ENCODE results near the gene MED25. TPM values are rescaled to one million over a fixed set of nuclear protein-coding genes. Genes with fewer than 3 reads are reported as not detected.

MED25 gene
- total RNA-seq, 1 donor from 2014 or later: 42.2 TPM

- no peak for DNase-seq (ENCODE audit: low spot score)
Observed at GRCh38 chr19:49844138-49845095, 26.3 kb downstream of the MED25 start.

DNA sequence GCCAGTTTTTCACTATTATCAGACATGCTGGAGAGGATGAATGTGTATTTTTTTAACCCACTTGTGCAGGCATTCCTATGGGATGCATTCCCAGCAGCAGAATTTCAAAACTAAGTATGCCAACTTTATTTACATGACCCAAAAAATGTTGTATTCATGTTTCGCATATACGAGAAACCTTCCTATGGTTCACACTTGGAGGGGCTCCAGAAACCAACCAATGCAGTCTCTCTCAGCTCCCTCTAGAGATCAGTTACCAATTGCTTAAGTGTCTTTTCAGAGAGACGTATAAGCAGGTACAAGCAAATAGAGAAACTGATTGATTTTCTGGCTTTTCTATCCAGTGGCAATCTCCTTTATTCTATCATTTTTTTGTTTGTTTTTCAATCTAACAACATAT, 27.3 kb downstream of the MED25 start:
- no peak for DNase-seq (ENCODE audit: low spot score)

GRCh38 chr19:49846408-49846807, 28.3 kb downstream of the MED25 start:
- DNase-seq (ENCODE audit: low spot score): no peak

DNA sequence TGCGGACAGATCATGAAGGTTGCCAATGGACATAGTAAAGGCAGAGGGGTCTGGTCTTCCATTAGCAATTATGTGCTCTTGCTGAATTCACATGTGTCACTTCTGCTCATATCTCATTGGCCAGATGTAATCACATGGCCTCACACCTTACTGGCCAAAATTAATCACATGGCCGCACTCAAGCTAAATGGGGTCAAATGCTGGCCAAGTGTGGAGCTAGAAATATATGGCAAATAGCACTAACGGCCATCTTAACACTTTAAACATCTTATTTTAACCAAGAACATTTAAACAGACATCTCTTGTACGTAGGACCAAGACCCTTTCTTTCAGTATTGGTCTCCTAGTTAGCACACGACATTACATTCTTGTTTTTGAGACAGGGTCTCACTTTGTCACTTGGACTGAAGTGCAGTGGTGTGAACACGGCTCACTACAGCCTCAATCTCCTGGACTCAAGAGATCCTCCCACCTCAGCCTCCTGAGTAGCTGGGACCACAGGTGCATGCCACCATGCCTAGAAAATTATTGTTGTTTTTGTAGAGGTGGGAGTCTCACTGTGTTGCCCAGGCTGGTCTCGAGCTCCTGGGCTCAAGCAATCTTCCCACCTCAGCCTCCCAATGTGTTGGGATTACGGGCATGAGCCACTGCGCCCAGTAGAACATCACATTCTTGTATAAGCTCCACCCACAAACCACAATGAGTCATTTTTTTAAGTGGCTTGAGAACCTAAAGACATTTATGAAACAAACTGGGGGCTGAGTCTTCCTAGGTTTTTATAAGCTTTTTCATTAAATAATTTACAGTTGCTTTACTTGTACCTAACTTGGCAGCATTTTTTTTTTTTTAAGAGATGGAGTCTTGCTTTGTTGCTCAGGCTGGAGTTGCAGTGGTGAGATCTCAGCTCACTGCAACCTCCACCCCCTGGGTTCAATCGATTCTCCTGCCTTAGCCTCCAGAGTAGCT, 29.9 kb downstream of the MED25 start:
- DNase-seq (ENCODE audit: low spot score): no peak

- DNase-seq (ENCODE audit: low spot score): no peak
Observed at GRCh38 chr19:49848938-49849337, 30.8 kb downstream of the MED25 start.

DNA sequence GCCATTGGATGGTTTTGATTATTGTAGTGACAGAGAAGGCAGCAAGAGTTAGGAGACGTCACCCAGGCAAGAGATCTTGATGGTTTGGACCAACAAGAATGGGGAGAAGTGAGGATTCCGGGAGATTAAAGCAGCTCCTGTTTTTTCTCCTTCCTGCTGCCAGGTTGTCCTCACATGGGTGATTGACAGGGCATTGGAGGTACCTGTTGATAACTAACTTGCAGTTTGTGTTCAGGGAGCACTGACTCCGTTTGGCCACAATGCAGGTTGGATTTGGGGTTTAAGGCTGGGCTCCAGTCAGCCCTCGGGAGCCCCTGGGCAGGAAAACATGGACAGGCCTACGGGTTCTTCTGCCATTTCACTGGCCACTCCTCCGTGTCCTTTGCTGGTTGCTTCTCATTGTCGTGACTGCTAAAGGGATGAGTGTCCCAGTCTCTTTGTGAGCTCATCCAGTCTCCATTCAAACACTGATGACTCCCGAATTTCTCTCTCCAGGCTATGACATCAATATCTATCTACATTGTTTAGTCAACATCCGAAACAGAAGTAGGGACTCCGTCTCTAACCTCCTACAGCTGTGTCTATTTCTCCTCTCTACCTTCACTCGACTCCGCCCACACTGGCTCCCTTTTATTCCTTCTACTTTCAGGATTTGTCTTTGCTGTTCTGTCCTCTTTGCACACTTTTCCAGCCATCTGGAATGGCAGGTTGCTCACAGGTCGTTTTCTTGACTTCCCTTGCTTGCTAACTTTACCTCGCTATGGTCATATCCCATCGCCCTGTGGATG, 31.5 kb downstream of the MED25 start:
- DNase-seq (ENCODE audit: low spot score): no peak

DNA sequence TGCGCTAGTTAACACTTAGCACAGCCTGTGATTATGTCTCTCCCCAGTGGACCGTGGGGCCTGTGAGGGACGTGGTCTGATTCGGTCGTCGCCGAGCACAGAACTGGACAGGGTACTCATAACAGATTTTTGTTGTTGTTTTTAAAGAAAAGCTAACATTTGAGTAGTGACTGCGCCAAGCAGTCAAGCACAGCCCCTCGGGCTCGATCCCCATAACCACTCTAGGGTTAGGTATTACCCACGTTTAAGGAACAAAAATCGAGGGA, 32.1 kb downstream of the MED25 start:
- DNase-seq (ENCODE audit: low spot score): no peak

DNA sequence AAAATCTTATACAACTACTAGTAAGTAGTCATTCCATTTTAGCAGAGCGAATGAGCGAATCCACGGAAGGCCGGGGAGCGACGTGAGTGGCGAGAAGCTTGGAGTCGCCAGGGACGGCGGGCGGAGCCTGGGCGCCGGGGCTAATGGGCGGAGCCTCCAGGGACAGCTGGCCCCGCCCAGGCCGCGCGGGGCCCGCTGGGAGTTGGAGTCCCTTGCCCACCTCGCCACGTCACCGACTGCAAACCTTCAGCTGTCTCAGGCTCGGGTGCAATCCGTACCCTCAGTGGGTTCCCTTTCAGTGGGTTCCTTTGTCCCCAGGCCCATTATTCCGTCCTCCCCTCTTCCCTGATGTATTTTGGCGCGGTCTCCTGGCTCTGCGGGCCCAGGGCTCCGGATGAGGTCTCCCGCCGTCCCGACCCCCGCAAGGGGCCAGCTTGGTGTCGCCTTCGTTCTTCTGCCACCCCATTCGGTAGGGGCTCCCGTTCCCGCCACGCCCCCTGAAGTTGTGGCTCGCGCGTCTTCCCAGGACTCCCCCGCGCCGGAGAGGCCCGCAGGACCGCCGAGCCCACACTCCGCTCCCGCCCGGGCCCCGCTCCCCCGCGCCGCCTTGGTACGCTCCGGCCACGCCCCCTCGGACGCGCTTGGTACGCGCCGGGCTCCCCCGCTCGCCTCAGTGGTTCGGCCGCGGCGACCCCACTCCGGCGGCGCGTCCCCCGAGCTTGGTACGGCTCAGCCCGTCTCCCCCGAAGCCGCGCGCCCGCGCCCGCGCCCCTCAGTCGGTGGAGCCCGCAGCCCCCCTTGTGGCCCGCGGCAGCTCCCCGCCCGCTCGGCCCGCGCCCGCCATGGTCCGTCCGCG, 32.6 kb downstream of the MED25 start, which contains the start of gene PTOV1:
Gene PTOV1 (plus strand): TSS at position 673 of the 856 bp plus-strand sequence.
- peak; percentile 90 for DNase-seq (ENCODE audit: low spot score)

GRCh38 chr19:49851456-49852259, 33.6 kb downstream of the MED25 start:
- peak; percentile 60 for DNase-seq (ENCODE audit: low spot score)

DNA sequence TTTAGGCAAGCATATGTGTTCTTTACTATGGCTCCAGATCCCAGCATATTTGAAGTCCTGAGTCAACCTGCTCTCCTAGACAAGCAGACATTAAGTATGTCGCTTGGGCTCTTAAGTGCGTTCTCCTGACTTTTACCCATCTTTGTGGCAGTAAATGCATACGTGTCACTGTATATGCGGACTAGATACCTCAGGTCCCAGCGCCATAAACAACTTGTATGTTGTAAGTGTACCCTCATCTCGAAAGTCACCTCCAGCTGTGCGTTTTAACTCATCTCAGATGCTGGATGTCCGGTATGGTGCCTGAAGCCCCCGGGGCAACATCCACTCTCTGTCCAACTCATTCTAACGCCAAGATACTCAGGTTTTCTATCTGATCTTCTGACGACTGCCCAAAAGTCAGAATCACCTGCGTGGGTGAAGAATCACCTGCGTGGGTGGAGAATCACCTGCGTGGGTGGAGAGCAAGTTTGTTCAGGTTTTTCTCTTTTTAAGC, 34.6 kb downstream of the MED25 start:
- DNase-seq (ENCODE audit: low spot score): no peak

- no peak for DNase-seq (ENCODE audit: low spot score)
Observed at GRCh38 chr19:49853852-49854377, 35.8 kb downstream of the MED25 start.

DNA sequence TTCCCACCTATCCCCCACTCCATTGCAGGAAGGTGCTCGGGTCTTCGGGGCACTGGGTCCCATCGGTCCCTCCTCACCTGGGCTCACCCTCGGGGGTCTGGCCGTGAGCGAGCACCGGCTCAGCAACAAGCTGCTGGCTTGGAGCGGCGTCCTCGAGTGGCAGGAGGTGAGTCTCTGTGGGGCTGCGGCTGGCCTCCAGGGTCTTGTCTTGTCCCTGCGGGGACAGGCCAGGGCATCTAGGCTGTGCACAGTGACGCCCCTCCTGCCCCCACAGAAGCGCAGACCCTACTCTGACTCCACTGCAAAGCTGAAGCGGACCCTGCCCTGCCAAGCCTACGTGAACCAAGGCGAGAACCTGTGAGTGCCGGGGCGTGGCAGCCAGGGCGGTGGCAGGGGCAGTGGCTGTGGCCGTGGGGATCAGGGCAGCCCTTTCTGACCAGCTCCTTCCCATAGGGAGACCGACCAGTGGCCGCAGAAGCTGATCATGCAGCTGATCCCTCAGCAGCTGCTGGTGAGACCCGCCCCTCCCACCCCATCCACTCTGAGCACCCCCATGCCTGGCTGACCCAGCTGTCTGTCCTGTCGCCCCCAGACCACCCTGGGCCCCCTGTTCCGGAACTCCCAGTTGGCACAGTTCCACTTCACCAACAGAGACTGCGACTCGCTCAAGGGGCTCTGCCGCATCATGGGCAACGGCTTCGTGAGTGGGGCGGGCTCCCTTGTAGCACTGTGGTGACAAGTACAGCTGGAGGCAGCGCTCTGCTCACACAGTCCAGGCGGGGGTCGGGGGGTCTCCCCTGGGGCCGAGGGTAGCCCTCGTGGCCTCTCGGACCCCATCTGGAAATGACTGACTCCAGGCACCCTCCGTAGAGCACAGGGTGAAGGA, 36.5 kb downstream of the MED25 start:
- no peak for DNase-seq (ENCODE audit: low spot score)

GRCh38 chr19:49855277-49855675, 37.2 kb downstream of the MED25 start:
- DNase-seq (ENCODE audit: low spot score): no peak

- no peak for DNase-seq (ENCODE audit: low spot score)
Observed at GRCh38 chr19:49855676-49856573, 37.8 kb downstream of the MED25 start.

GRCh38 chr19:49856574-49857021, 38.5 kb downstream of the MED25 start:
- no peak for DNase-seq (ENCODE audit: low spot score)

GRCh38 chr19:49857061-49857837, 39.2 kb downstream of the MED25 start:
- no peak for DNase-seq (ENCODE audit: low spot score)

- DNase-seq (ENCODE audit: low spot score): no peak
Observed at GRCh38 chr19:49857838-49858087, 39.7 kb downstream of the MED25 start.
